Measurements from ENCODE around the gene HK1.
A peak's percentile ranks its signal among the peaks of the same experiment; 100 is the strongest.

- TF ChIP-seq CTCF (conservative IDR thresholded peaks at IDR 0.05 in 1 of 2, IDR thresholded peaks at IDR 0.05 in 1 of 2; ENCODE audit: low read depth in 1 of 2, low read length in 2 of 2) (peak; percentile 3 to 25), EZH2 (IDR thresholded peaks at IDR 0.05; ENCODE audit: low read length, missing control alignments) (no peak)
Measured at GRCh38 chr10:69333205-69333604, 54.9 kb downstream of the HK1 start.
